IMR-90 (cell line): ENCODE data around the gene BCAR1. TPM values are rescaled to one million over a fixed set of nuclear protein-coding genes. Genes with fewer than 3 reads are reported as not detected.

ENCODE experiments used
- ATAC-seq: fragments of 200-7000 bp; cut with Tn5 transposase; 2 replicates; pipeline ENCODE4 v1.9.1; 2020; ENCODE audit warnings: low read depth, mild to moderate bottlenecking, moderate library complexity
- BruUV-seq: library from RNA; stranded (reverse); fragments of 400-500 nt; replicated peaks from 2 replicates; lab custom pipeline; 2021; lab: Mats Ljungman, UMichigan
- CTCF ChIA-PET: fragments of 300-600 bp; formaldehyde crosslinking; extraction: SDS; loops from one replicate; lab custom pipeline; 2021; ENCODE audit warnings: antibody characterized with exemption; lab: Yijun Ruan, JAX
- POLR2A ChIA-PET: fragments of 300-600 bp; sonication (Branson Sonifier 250); formaldehyde crosslinking; loops from one replicate; lab custom pipeline; 2022; ENCODE audit warnings: antibody characterized with exemption; ENCODE audit not compliant: unreplicated experiment; lab: Charles Lee
- DNase-seq: peaks from one replicate; pipeline ENCODE4 v3.0.0; 2013
- H2AFZ ChIP-seq: replicated peaks from 2 replicates; pipeline ENCODE3; 2013; ENCODE audit warnings: low read length, mild to moderate bottlenecking; ENCODE audit not compliant: poor library complexity
- H2AK5ac ChIP-seq: 2 replicates; pipeline ENCODE4 v1.6.1; 2013; ENCODE audit warnings: low read depth, low read length, inconsistent platforms
- H2AK9ac ChIP-seq: replicated peaks from 2 replicates; pipeline ENCODE3; 2013; ENCODE audit warnings: mild to moderate bottlenecking, low read depth, low read length, moderate library complexity; ENCODE audit not compliant: poor library complexity
- H2BK120ac ChIP-seq: 2 replicates; pipeline ENCODE4 v1.6.1; 2013; ENCODE audit warnings: low read depth, low read length, inconsistent platforms
- H2BK15ac ChIP-seq: 3 replicates; pipeline ENCODE4 v1.6.1; 2013; ENCODE audit warnings: low read depth, low read length, inconsistent platforms
- H2BK20ac ChIP-seq: 2 replicates; pipeline ENCODE4 v1.6.1; 2013; ENCODE audit warnings: low read depth, mild to moderate bottlenecking, inconsistent platforms, low read length, moderate library complexity
- H2BK5ac ChIP-seq: 2 replicates; pipeline ENCODE4 v1.6.1; 2013; ENCODE audit warnings: mild to moderate bottlenecking, low read depth, low read length, inconsistent platforms; ENCODE audit not compliant: poor library complexity, severe bottlenecking
- H3K14ac ChIP-seq: replicated peaks from 2 replicates; pipeline ENCODE4 v1.6.1; 2013; ENCODE audit warnings: low read depth, low read length, inconsistent platforms
- H3K18ac ChIP-seq: 2 replicates; pipeline ENCODE4 v1.6.1; 2013; ENCODE audit warnings: low read depth, low read length, control low read depth
- H3K23ac ChIP-seq: 2 replicates; pipeline ENCODE4 v1.6.1; 2013; ENCODE audit warnings: low read depth, low read length, inconsistent platforms
- H3K27ac ChIP-seq: 2 replicates; pipeline ENCODE4 v1.5.1; 2013; ENCODE audit warnings: mild to moderate bottlenecking, control low read depth, low read length; ENCODE audit not compliant: insufficient read depth
- H3K27me3 ChIP-seq: 2 replicates; pipeline ENCODE4 v1.6.1; 2013; ENCODE audit warnings: low read length; ENCODE audit not compliant: control insufficient read depth, insufficient read depth
- H3K36me3 ChIP-seq: 2 replicates; pipeline ENCODE4 v1.6.1; 2013; ENCODE audit warnings: low read length, mixed read lengths; ENCODE audit not compliant: control insufficient read depth, insufficient read depth
- H3K4ac ChIP-seq: 2 replicates; pipeline ENCODE4 v1.6.1; 2013; ENCODE audit warnings: low read depth, low read length, inconsistent platforms
- H3K4me1 ChIP-seq: 2 replicates; pipeline ENCODE4 v1.6.1; 2013; ENCODE audit warnings: low read length, mixed read lengths; ENCODE audit not compliant: control insufficient read depth, insufficient read depth
- H3K4me2 ChIP-seq: 2 replicates; pipeline ENCODE4 v1.6.1; 2013; ENCODE audit warnings: low read depth, mild to moderate bottlenecking, control low read depth, low read length, moderate library complexity
- H3K4me3 ChIP-seq: 2 replicates; pipeline ENCODE4 v1.5.1; 2013; ENCODE audit warnings: low read depth, mild to moderate bottlenecking, control low read depth, low read length, moderate library complexity; ENCODE audit not compliant: insufficient read depth
- H3K56ac ChIP-seq: 2 replicates; pipeline ENCODE4 v1.6.1; 2013; ENCODE audit warnings: low read length, inconsistent platforms; ENCODE audit not compliant: insufficient read depth; ENCODE audit errors: extremely low read depth
- H3K79me1 ChIP-seq, 2 experiments: 2 replicates each; pipeline ENCODE4 v1.6.1; 2013; ENCODE audit warnings: low read length in 2 of 2, inconsistent platforms in 1 of 2, low read depth in 1 of 2
- H3K9ac ChIP-seq: 2 replicates; pipeline ENCODE4 v1.6.1; 2013; ENCODE audit warnings: low read depth, low read length, control low read depth
- H3K9me1 ChIP-seq: 2 replicates; pipeline ENCODE4 v1.6.1; 2013; ENCODE audit warnings: low read length, inconsistent platforms; ENCODE audit not compliant: insufficient read depth
- H3K9me3 ChIP-seq: 2 replicates; pipeline ENCODE4 v1.6.1; 2013; ENCODE audit warnings: low read length; ENCODE audit not compliant: control insufficient read depth, insufficient read depth
- H4K20me1 ChIP-seq: 2 replicates; pipeline ENCODE4 v1.6.1; 2013; ENCODE audit warnings: low read length, inconsistent platforms; ENCODE audit not compliant: insufficient read depth
- H4K5ac ChIP-seq: 2 replicates; pipeline ENCODE4 v1.6.1; 2013; ENCODE audit warnings: mild to moderate bottlenecking, low read depth, low read length, control low read depth
- H4K8ac ChIP-seq, 2 experiments: 2 replicates each; pipeline ENCODE4 v1.6.1; 2013; ENCODE audit warnings: low read depth in 2 of 2, low read length in 2 of 2, control low read depth in 1 of 2, inconsistent platforms in 1 of 2
- H4K91ac ChIP-seq: 2 replicates; pipeline ENCODE4 v1.6.1; 2013; ENCODE audit warnings: low read depth, low read length, inconsistent platforms; ENCODE audit not compliant: insufficient read depth
- MAFK ChIP-seq: IDR thresholded peaks from 2 replicates; pipeline ENCODE4 v1.6.1; 2012; ENCODE audit warnings: low read depth, low read length, improper control_type of control experiment
- NFE2L2 ChIP-seq: fragments of 150-350 bp; IDR thresholded peaks from 2 replicates; pipeline ENCODE4 v1.6.1; 2016; ENCODE audit warnings: low read depth, mild to moderate bottlenecking, low read length
- WGBS, 2 experiments: methylation state at CpG; one replicate each; pipeline versions ENCODE4 v1.1.5 to v1.1.7; 2013; ENCODE audit warnings: missing lambda C conversion rate in 2 of 2; ENCODE audit not compliant: insufficient read length in 1 of 2; ENCODE audit errors: extremely low coverage in 2 of 2; 5-methylcytosine and 5-hydroxymethylcytosine counted together
- dilution Hi-C: fragments of 300-500 bp; cut with HindIII; formaldehyde crosslinking; loops from one replicate; pipeline ENCODE4 v1.14.3; 2018; ENCODE audit warnings: low sequenced_read_pairs; ENCODE audit not compliant: unreplicated experiment
- in situ Hi-C: fragments of 300-500 bp; cut with MboI; formaldehyde crosslinking; loops from 3 replicates; pipeline ENCODE4 v1.14.3; 2019; ENCODE audit warnings: low sequenced_read_pairs, inconsistent platforms, mixed read lengths
- intact Hi-C: fragments of 100-400 bp; cut with micrococcal nuclease; formaldehyde crosslinking; loops from 2 replicates; pipeline ENCODE4 v1.10.0; 2022
- polyA plus RNA-seq, 3 experiments: library from polyadenylated mRNA; depleted of rRNA; stranded (reverse); fragments of >200 nt; gene quantifications; 2 replicates each; pipeline ENCODE4 v1.2.3, GENCODE V29; 2012; ENCODE audit warnings: low replicate concordance in 1 of 3
- total RNA-seq: library from RNA; depleted of rRNA; stranded (reverse); fragments of >200 nt; gene quantifications from 2 replicates; pipeline ENCODE4 v1.2.3, GENCODE V29; 2012
- TF ChIP-seq, protein P1 (sequence below): fragments of 150-350 bp; IDR thresholded peaks from 2 replicates; pipeline ENCODE4 v1.6.1; 2016; ENCODE audit warnings: low read depth, mild to moderate bottlenecking, low read length, moderate library complexity, borderline replicate concordance

BCAR1 gene
- total and polyA plus RNA-seq, 2 of the 4 experiments (the other 2 are of a cell fraction): 18.1 to 99.4 TPM

DNA sequence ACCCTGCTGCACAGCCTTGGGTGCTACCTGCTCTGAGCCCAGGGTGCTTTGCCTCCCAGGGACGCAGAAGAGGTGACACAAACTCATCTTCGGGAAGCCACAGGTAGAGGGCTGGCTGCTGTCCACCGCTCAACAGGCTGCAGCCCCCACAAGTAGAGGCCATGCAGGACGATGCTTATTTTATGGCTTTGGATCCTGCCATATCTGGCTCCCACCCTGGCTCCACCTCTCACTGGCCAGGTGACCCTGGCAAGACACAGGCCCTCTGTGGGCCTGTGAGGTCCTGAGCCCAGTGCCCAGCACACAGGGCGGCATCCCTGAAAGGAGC lies 11.3 kb upstream of the BCAR1 start:
- in situ Hi-C loops (no loop called here), dilution Hi-C loops (no loop called here), intact Hi-C loops (no loop called here)
- Histone ChIP-seq H3K23ac (0 out of 2 replicates have a peak overlapping the region, but pooled peaks have one; percentile 14), H2BK15ac (no peak overlapping the region), H3K9me3 (no peaks in the 10 kb centered on the region), H3K18ac (no peak overlapping the region), H4K91ac (no peak overlapping the region), H3K4me2 (peak overlapping the region; percentile 11; the same call in 1 of the 2 replicates), H2AK5ac (peak overlapping the region; percentile 30; the same call in 1 of the 2 replicates), H3K56ac (no peak overlapping the region), H2AFZ (no peak overlapping the region), H3K36me3 (peaks cover 8% of the 10 kb centered on the region; the same call in 1 of the 2 replicates), H2BK20ac (no peak overlapping the region), H4K8ac (no peak overlapping the region), H3K14ac (no peak overlapping the region), H2AK9ac (no peak overlapping the region), H4K5ac (no peak overlapping the region), H3K9ac (no peak overlapping the region), H3K4me3 (no peak overlapping the region), H4K20me1 (peaks cover 71% of the 10 kb centered on the region), H3K4me1 (peaks cover 55% of the 10 kb centered on the region), H3K79me1 (peaks cover 5 to 74% of the 10 kb centered on the region in 2 experiments; a peak in 3 of 4 replicates), H3K27me3 (no peaks in the 10 kb centered on the region), H3K27ac (no peak overlapping the region), H3K4ac (peak overlapping the region; percentile 17; the same call in 1 of the 2 replicates), H3K9me1 (peaks cover 51% of the 10 kb centered on the region), H2BK120ac (no peak overlapping the region), H2BK5ac (peak overlapping the region; percentile 31)
- 100% methylated on average over 1 of the region's 5 CpGs; no CpG with 5 or more reads in 1 of the 2 experiments for WGBS, 2 experiments
- no TSS peak for BruUV-seq
- TF ChIP-seq, protein P1, sequence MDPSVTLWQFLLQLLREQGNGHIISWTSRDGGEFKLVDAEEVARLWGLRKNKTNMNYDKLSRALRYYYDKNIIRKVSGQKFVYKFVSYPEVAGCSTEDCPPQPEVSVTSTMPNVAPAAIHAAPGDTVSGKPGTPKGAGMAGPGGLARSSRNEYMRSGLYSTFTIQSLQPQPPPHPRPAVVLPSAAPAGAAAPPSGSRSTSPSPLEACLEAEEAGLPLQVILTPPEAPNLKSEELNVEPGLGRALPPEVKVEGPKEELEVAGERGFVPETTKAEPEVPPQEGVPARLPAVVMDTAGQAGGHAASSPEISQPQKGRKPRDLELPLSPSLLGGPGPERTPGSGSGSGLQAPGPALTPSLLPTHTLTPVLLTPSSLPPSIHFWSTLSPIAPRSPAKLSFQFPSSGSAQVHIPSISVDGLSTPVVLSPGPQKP: no peak
- TF ChIP-seq MAFK (no peak), NFE2L2 (no peak)
- no peak for ATAC-seq
- ChIA-PET CTCF (no interaction called here), POLR2A (no interaction called here)
- no peak for DNase-seq
